ENCODE data around the gene PDE11A. TPM values are rescaled to one million over a fixed set of nuclear protein-coding genes. Genes with fewer than 3 reads are reported as not detected.

Gene PDE11A
- total RNA-seq, 2 experiments from 2014 or later = not detected

GRCh38 chr2:177603181-177603580 lies 469.4 kb downstream of the PDE11A start:
- Mint-ChIP-seq H3K36me3 (no peaks in the 10 kb centered on the region), H3K27me3 (peaks cover 8% of the 10 kb centered on the region), H3K27ac (no peak overlapping the region), H3K4me1 (ENCODE audit: low read depth) (no peaks in the 10 kb centered on the region), H3K4me3 (no peak overlapping the region), H3K9me3 (no peaks in the 10 kb centered on the region)
- ChIA-PET POLR2A (no interaction called here), CTCF (interaction anchor here (1.7 kb wide), 1 partner anchor 48 kb away, joined by 3 read pairs; no protein-coding TSS in a partner anchor)
- no peak for DNase-seq
- intact Hi-C loops (cut with micrococcal nuclease) = loop anchor here (10.0 kb wide), 1 partner anchor 438 kb away; no protein-coding TSS in a partner anchor

GRCh38 chr2:177602611-177603164 lies 469.9 kb downstream of the PDE11A start:
- no peak overlapping the region for H3K4me3 Mint-ChIP-seq
- intact Hi-C loops (cut with micrococcal nuclease) = loop anchor here (10.0 kb wide), 1 partner anchor 438 kb away; no protein-coding TSS in a partner anchor
- H3K9me3 Mint-ChIP-seq = no peaks in the 10 kb centered on the region
- ChIA-PET POLR2A (no interaction called here), CTCF (interaction anchor here (1.5 to 1.7 kb wide), 2 partner anchors 48 to 267 kb away, joined by 3 to 6 read pairs; no protein-coding TSS in a partner anchor)
- H3K36me3 Mint-ChIP-seq = no peaks in the 10 kb centered on the region
- H3K27me3 Mint-ChIP-seq = peaks cover 7% of the 10 kb centered on the region
- H3K4me1 Mint-ChIP-seq (ENCODE audit: low read depth) = no peaks in the 10 kb centered on the region
- no peak for DNase-seq
- no peak overlapping the region for H3K27ac Mint-ChIP-seq

GRCh38 chr2:177600917-177601316 lies 471.7 kb downstream of the PDE11A start:
- H3K9me3 Mint-ChIP-seq = no peaks in the 10 kb centered on the region
- intact Hi-C loops (cut with micrococcal nuclease) = loop anchor here (10.0 kb wide), 1 partner anchor 436 kb away; no protein-coding TSS in a partner anchor

GRCh38 chr2:177599956-177600355 lies 472.6 kb downstream of the PDE11A start:
- ChIA-PET CTCF (no interaction called here), POLR2A (no interaction called here)
- H3K9me3 Mint-ChIP-seq = no peaks in the 10 kb centered on the region
- no peaks in the 10 kb centered on the region for H3K4me1 Mint-ChIP-seq (ENCODE audit: low read depth)
- no peak for DNase-seq
- peaks cover 5% of the 10 kb centered on the region for H3K27me3 Mint-ChIP-seq
- no peak overlapping the region for H3K4me3 Mint-ChIP-seq
- intact Hi-C loops (cut with micrococcal nuclease) = loop anchor here (10.0 kb wide), 1 partner anchor 435 kb away; no protein-coding TSS in a partner anchor
- H3K36me3 Mint-ChIP-seq = no peaks in the 10 kb centered on the region
- H3K27ac Mint-ChIP-seq = no peak overlapping the region

More at GRCh38 chr2:177600917-177601316, 471.7 kb downstream of the PDE11A start:
- DNase-seq = no peak
- CTCF ChIA-PET = no interaction called here
- no peaks in the 10 kb centered on the region for H3K4me1 Mint-ChIP-seq (ENCODE audit: low read depth)
- no peaks in the 10 kb centered on the region for H3K36me3 Mint-ChIP-seq
- POLR2A ChIA-PET = no interaction called here
- no peak overlapping the region for H3K4me3 Mint-ChIP-seq
- no peak overlapping the region for H3K27ac Mint-ChIP-seq
- peaks cover 5% of the 10 kb centered on the region for H3K27me3 Mint-ChIP-seq

GRCh38 chr2:177599139-177599688 lies 473.4 kb downstream of the PDE11A start:
- intact Hi-C loops (cut with micrococcal nuclease) = no loop called here
- Mint-ChIP-seq H3K27me3 (peaks cover 5% of the 10 kb centered on the region), H3K4me1 (ENCODE audit: low read depth) (no peaks in the 10 kb centered on the region), H3K27ac (no peak overlapping the region), H3K36me3 (no peaks in the 10 kb centered on the region), H3K9me3 (no peaks in the 10 kb centered on the region), H3K4me3 (no peak overlapping the region)
- CTCF ChIA-PET = no interaction called here
- POLR2A ChIA-PET = interaction anchor here (0.6 kb wide), 1 partner anchor 455 kb away, joined by 3 read pairs; no protein-coding TSS in a partner anchor
- no peak for DNase-seq

GRCh38 chr2:177598326-177599138 lies 474.0 kb downstream of the PDE11A start:
- no peaks in the 10 kb centered on the region for H3K36me3 Mint-ChIP-seq
- intact Hi-C loops (cut with micrococcal nuclease) = no loop called here
- POLR2A ChIA-PET = interaction anchor here (0.6 kb wide), 1 partner anchor 454 kb away, joined by 3 read pairs; no protein-coding TSS in a partner anchor
- no peak overlapping the region for H3K27ac Mint-ChIP-seq
- H3K27me3 Mint-ChIP-seq = peaks cover 5% of the 10 kb centered on the region
- no peak overlapping the region for H3K4me3 Mint-ChIP-seq
- no peak for DNase-seq
- CTCF ChIA-PET = no interaction called here
- H3K4me1 Mint-ChIP-seq (ENCODE audit: low read depth) = no peaks in the 10 kb centered on the region
- no peaks in the 10 kb centered on the region for H3K9me3 Mint-ChIP-seq

- Mint-ChIP-seq H3K4me1 (ENCODE audit: low read depth) (no peaks in the 10 kb centered on the region), H3K9me3 (no peaks in the 10 kb centered on the region), H3K27me3 (peaks cover 5% of the 10 kb centered on the region), H3K27ac (no peak overlapping the region), H3K4me3 (no peak overlapping the region), H3K36me3 (no peaks in the 10 kb centered on the region)
- CTCF ChIA-PET = no interaction called here
- intact Hi-C loops (cut with micrococcal nuclease) = no loop called here
- DNase-seq = no peak
- POLR2A ChIA-PET = no interaction called here
Measured at GRCh38 chr2:177597759-177598158, 474.8 kb downstream of the PDE11A start.

- no peaks in the 10 kb centered on the region for H3K36me3 Mint-ChIP-seq
- no peak overlapping the region for H3K27ac Mint-ChIP-seq
- CTCF ChIA-PET = no interaction called here
- POLR2A ChIA-PET = no interaction called here
- DNase-seq = no peak
- intact Hi-C loops (cut with micrococcal nuclease) = no loop called here
- H3K4me3 Mint-ChIP-seq = no peak overlapping the region
- H3K27me3 Mint-ChIP-seq = peaks cover 5% of the 10 kb centered on the region
- H3K9me3 Mint-ChIP-seq = no peaks in the 10 kb centered on the region
- H3K4me1 Mint-ChIP-seq (ENCODE audit: low read depth) = no peaks in the 10 kb centered on the region
Measured at GRCh38 chr2:177596866-177597265, 475.7 kb downstream of the PDE11A start.

GRCh38 chr2:177595126-177595845 lies 477.3 kb downstream of the PDE11A start:
- H3K27me3 Mint-ChIP-seq = peaks cover 11% of the 10 kb centered on the region
- no peaks in the 10 kb centered on the region for H3K36me3 Mint-ChIP-seq
- intact Hi-C loops (cut with micrococcal nuclease) = no loop called here
- H3K27ac Mint-ChIP-seq = no peak overlapping the region
- H3K4me3 Mint-ChIP-seq = no peak overlapping the region
- ChIA-PET POLR2A (no interaction called here), CTCF (no interaction called here)
- DNase-seq = no peak
- H3K9me3 Mint-ChIP-seq = no peaks in the 10 kb centered on the region
- H3K4me1 Mint-ChIP-seq (ENCODE audit: low read depth) = no peaks in the 10 kb centered on the region

- H3K4me3 Mint-ChIP-seq = no peak overlapping the region
- H3K36me3 Mint-ChIP-seq = no peaks in the 10 kb centered on the region
- H3K4me1 Mint-ChIP-seq (ENCODE audit: low read depth) = no peaks in the 10 kb centered on the region
- intact Hi-C loops (cut with micrococcal nuclease) = no loop called here
- ChIA-PET CTCF (interaction anchor here (1.1 kb wide), 1 partner anchor 11 kb away, joined by 3 read pairs; no protein-coding TSS in a partner anchor), POLR2A (no interaction called here)
- DNase-seq = no peak
- no peak overlapping the region for H3K27ac Mint-ChIP-seq
- peaks cover 7% of the 10 kb centered on the region for H3K27me3 Mint-ChIP-seq
- H3K9me3 Mint-ChIP-seq = no peaks in the 10 kb centered on the region
Measured at GRCh38 chr2:177593402-177593801, 479.2 kb downstream of the PDE11A start.

- Mint-ChIP-seq H3K4me3 (no peak overlapping the region), H3K27me3 (peaks cover 5% of the 10 kb centered on the region), H3K36me3 (no peaks in the 10 kb centered on the region), H3K9me3 (no peaks in the 10 kb centered on the region), H3K4me1 (ENCODE audit: low read depth) (no peaks in the 10 kb centered on the region), H3K27ac (no peak overlapping the region)
- DNase-seq = no peak
- intact Hi-C loops (cut with micrococcal nuclease) = no loop called here
- CTCF ChIA-PET = interaction anchor here (1.1 kb wide), 1 partner anchor 11 kb away, joined by 3 read pairs; no protein-coding TSS in a partner anchor
- POLR2A ChIA-PET = no interaction called here
Measured at GRCh38 chr2:177592945-177593344, 479.6 kb downstream of the PDE11A start.

GRCh38 chr2:177592397-177592796 lies 480.2 kb downstream of the PDE11A start:
- intact Hi-C loops (cut with micrococcal nuclease) = no loop called here
- CTCF ChIA-PET = interaction anchor here (0.6 kb wide), 1 partner anchor 16 kb away, joined by 3 read pairs; no protein-coding TSS in a partner anchor
- Mint-ChIP-seq H3K4me3 (no peak overlapping the region), H3K27me3 (peaks cover 5% of the 10 kb centered on the region), H3K9me3 (no peaks in the 10 kb centered on the region), H3K36me3 (no peaks in the 10 kb centered on the region), H3K4me1 (ENCODE audit: low read depth) (no peaks in the 10 kb centered on the region), H3K27ac (no peak overlapping the region)
- no peak for DNase-seq
- POLR2A ChIA-PET = no interaction called here
